GM19240 (cell line): ENCODE results near the gene ENTR1.

ENCODE experiments used
- DNase-seq: peaks from one replicate; pipeline ENCODE4 v3.0.0; 2011; ENCODE audit warnings: low spot score; ENCODE audit not compliant: insufficient read length

Gene ENTR1

GRCh38 chr9:136397643-136398042, 12.8 kb downstream of the ENTR1 start:
- DNase-seq, result no peak

- DNase-seq, result no peak
These were observed 14.2 kb downstream of the ENTR1 start for GRCh38 chr9:136396219-136396515.

- DNase-seq, result no peak
These were observed 14.8 kb downstream of the ENTR1 start for GRCh38 chr9:136395345-136396218.

- DNase-seq, result no peak
These were observed 15.4 kb downstream of the ENTR1 start for GRCh38 chr9:136395020-136395340.

- no peak for DNase-seq
These were observed 15.9 kb downstream of the ENTR1 start for GRCh38 chr9:136394312-136395019.

- no peak for DNase-seq
These were observed 16.9 kb downstream of the ENTR1 start for GRCh38 chr9:136393531-136393930.

- no peak for DNase-seq
These were observed 17.6 kb downstream of the ENTR1 start for GRCh38 chr9:136392538-136393449.

GRCh38 chr9:136391737-136392537, 18.5 kb downstream of the ENTR1 start:
- DNase-seq, result no peak

- DNase-seq, result no peak
These were observed 21.0 kb downstream of the ENTR1 start for GRCh38 chr9:136389396-136389795.

GRCh38 chr9:136387217-136387616, 23.2 kb downstream of the ENTR1 start:
- no peak for DNase-seq

GRCh38 chr9:136386018-136386417, 24.4 kb downstream of the ENTR1 start:
- DNase-seq, result no peak

- DNase-seq, result no peak
These were observed 25.4 kb downstream of the ENTR1 start for GRCh38 chr9:136385015-136385414.

GRCh38 chr9:136383436-136383835, 27.0 kb downstream of the ENTR1 start:
- DNase-seq, result no peak

- no peak for DNase-seq
These were observed 28.4 kb downstream of the ENTR1 start for GRCh38 chr9:136381966-136382513.

GRCh38 chr9:136381311-136381710, 29.1 kb downstream of the ENTR1 start:
- DNase-seq, result no peak

GRCh38 chr9:136380381-136380780, 30.0 kb downstream of the ENTR1 start:
- no peak for DNase-seq

- no peak for DNase-seq
These were observed 30.5 kb downstream of the ENTR1 start for GRCh38 chr9:136379891-136380290.

GRCh38 chr9:136379401-136379800, 31.0 kb downstream of the ENTR1 start:
- no peak for DNase-seq

GRCh38 chr9:136379003-136379287, 31.5 kb downstream of the ENTR1 start:
- DNase-seq, result no peak

GRCh38 chr9:136378170-136379002, 32.0 kb downstream of the ENTR1 start:
- DNase-seq, result no peak
